COLO829 (cell line): ENCODE data around the gene ZHX3.
"Not testable (repeated sequence)": the region's sequence is repeated elsewhere in the genome, so short reads cannot be mapped to it uniquely, and the experiment has no call there.

Source experiments
- DNase-seq: peaks from one replicate; pipeline ENCODE4 v3.0.0; 2012; ENCODE audit warnings: low spot score

ZHX3 gene

GRCh38 chr20:41330941-41331340 lies 13.4 kb upstream of the ZHX3 start:
- DNase-seq, result no peak

GRCh38 chr20:41330343-41330720 lies 12.8 kb upstream of the ZHX3 start:
- no peak for DNase-seq

- peak; percentile 68 for DNase-seq
These were observed 12.2 kb upstream of the ZHX3 start for GRCh38 chr20:41329435-41330342.

GRCh38 chr20:41327178-41327577 lies 9.6 kb upstream of the ZHX3 start:
- no peak for DNase-seq

- DNase-seq, result no peak
These were observed 3.4 kb upstream of the ZHX3 start for GRCh38 chr20:41320976-41321375.

GRCh38 chr20:41320441-41320840 lies 2.9 kb upstream of the ZHX3 start:
- no peak for DNase-seq

- no peak for DNase-seq
These were observed 729 bp upstream of the ZHX3 start for GRCh38 chr20:41318271-41318649.

GRCh38 chr20:41316602-41317545 lies 657 bp downstream of the ZHX3 start:
- peak; percentile 62 for DNase-seq

- no peak for DNase-seq
These were observed 1.5 kb downstream of the ZHX3 start for GRCh38 chr20:41316051-41316450.

- no peak for DNase-seq
These were observed 3.1 kb downstream of the ZHX3 start for GRCh38 chr20:41314386-41314785.

- not testable (repeated sequence) for DNase-seq
These were observed 5.5 kb downstream of the ZHX3 start for GRCh38 chr20:41312009-41312408.

- no peak for DNase-seq
These were observed 7.7 kb downstream of the ZHX3 start for GRCh38 chr20:41309817-41310216.

GRCh38 chr20:41308726-41309413 lies 8.7 kb downstream of the ZHX3 start:
- no peak for DNase-seq

- no peak for DNase-seq
These were observed 9.2 kb downstream of the ZHX3 start for GRCh38 chr20:41308290-41308711.

GRCh38 chr20:41307021-41307420 lies 10.5 kb downstream of the ZHX3 start:
- no peak for DNase-seq

- no peak for DNase-seq
These were observed 11.3 kb downstream of the ZHX3 start for GRCh38 chr20:41306061-41306727.

- no peak for DNase-seq
These were observed 13.0 kb downstream of the ZHX3 start for GRCh38 chr20:41304424-41305079.

GRCh38 chr20:41304002-41304401 lies 13.5 kb downstream of the ZHX3 start:
- no peak for DNase-seq

- no peak for DNase-seq
These were observed 16.6 kb downstream of the ZHX3 start for GRCh38 chr20:41300886-41301285.

- DNase-seq, result no peak
These were observed 17.1 kb downstream of the ZHX3 start for GRCh38 chr20:41300383-41300782.

GRCh38 chr20:41299899-41300298 lies 17.6 kb downstream of the ZHX3 start:
- no peak for DNase-seq
